A673 (cell line): ENCODE results near the gene UGT1A8. TPM values are rescaled to one million over a fixed set of nuclear protein-coding genes. Genes with fewer than 3 reads are reported as not detected.

ENCODE experiments used
- BruUV-seq: library from RNA; stranded (reverse); fragments of 400-500 nt; replicated peaks from 2 replicates; lab custom pipeline; 2021; lab: Mats Ljungman, UMichigan
- CTCF ChIA-PET: fragments of 300-600 bp; sonication (Branson Sonifier 250); formaldehyde crosslinking; loops from one replicate; lab custom pipeline; 2022; ENCODE audit warnings: antibody characterized with exemption; lab: Charles Lee
- POLR2A ChIA-PET: fragments of 300-600 bp; sonication (Branson Sonifier 250); formaldehyde crosslinking; loops from one replicate; lab custom pipeline; 2022; ENCODE audit warnings: antibody characterized with exemption; ENCODE audit not compliant: low non-redundant PET; lab: Charles Lee
- DNase-seq: peaks from one replicate; pipeline ENCODE4 v3.0.0-alpha.2; 2015; ENCODE audit warnings: low spot score
- H3K27ac ChIP-seq: fragments of 200-600 bp; sonication (generic); 2 replicates; pipeline ENCODE4 v1.5.1; 2016; ENCODE audit warnings: mixed run types, low read depth, mild to moderate bottlenecking, mixed read lengths, antibody characterized with exemption, low read length; ENCODE audit not compliant: poor library complexity, severe bottlenecking
- H3K27me3 ChIP-seq: fragments of 200-600 bp; sonication (generic); replicated peaks from 2 replicates; pipeline ENCODE4 v1.6.1; 2017; ENCODE audit warnings: mixed run types, low read depth, mild to moderate bottlenecking, mixed read lengths, antibody characterized with exemption, low read length; ENCODE audit not compliant: insufficient read depth, poor library complexity
- H3K36me3 ChIP-seq: fragments of 200-600 bp; sonication (generic); 2 replicates; pipeline ENCODE4 v1.6.1; 2016; ENCODE audit warnings: mixed run types, mild to moderate bottlenecking, mixed read lengths, antibody characterized with exemption, low read length; ENCODE audit not compliant: insufficient read depth, poor library complexity, severe bottlenecking
- H3K4me1 ChIP-seq: fragments of 200-600 bp; sonication (generic); 2 replicates; pipeline ENCODE4 v1.6.1; 2017; ENCODE audit warnings: mixed run types, mild to moderate bottlenecking, mixed read lengths, antibody characterized with exemption, low read length; ENCODE audit not compliant: insufficient read depth, poor library complexity, severe bottlenecking
- H3K4me3 ChIP-seq: fragments of 200-600 bp; sonication (generic); 2 replicates; pipeline ENCODE4 v1.5.1; 2016; ENCODE audit warnings: low read depth, mixed run types, mild to moderate bottlenecking, mixed read lengths, low read length; ENCODE audit not compliant: poor library complexity, severe bottlenecking
- H3K9me3 ChIP-seq: fragments of 200-600 bp; sonication (generic); 2 replicates; pipeline ENCODE4 v1.6.1; 2016; ENCODE audit warnings: mixed run types, low read depth, mild to moderate bottlenecking, mixed read lengths, antibody characterized with exemption, low read length; ENCODE audit not compliant: poor library complexity, severe bottlenecking
- EZH2 ChIP-seq: fragments of 200-600 bp; sonication (generic); IDR thresholded peaks from 2 replicates; pipeline ENCODE4 v1.6.1; 2017; ENCODE audit warnings: borderline replicate concordance, low read depth, mild to moderate bottlenecking, mixed read lengths, antibody characterized with exemption, low read length; ENCODE audit not compliant: poor library complexity, severe bottlenecking
- intact Hi-C: fragments of 100-400 bp; cut with micrococcal nuclease; formaldehyde crosslinking; loops from one replicate; pipeline ENCODE4 v1.10.0; 2022; ENCODE audit not compliant: unreplicated experiment
- total RNA-seq: library from RNA; stranded (reverse); gene quantifications from 2 replicates; pipeline ENCODE4 v1.2.3, GENCODE V29; 2021
- TF ChIP-seq, protein P1 (sequence below): fragments of 300-800, 200-600 bp; sonication (generic); conservative IDR thresholded peaks from 2 replicates; pipeline ENCODE4 v1.5.1; 2017; ENCODE audit warnings: low read depth, mild to moderate bottlenecking, antibody characterized with exemption, low read length, moderate library complexity, mixed read lengths

Gene UGT1A8
- total RNA-seq, 1 experiment from 2014 or later, result not detected

DNA sequence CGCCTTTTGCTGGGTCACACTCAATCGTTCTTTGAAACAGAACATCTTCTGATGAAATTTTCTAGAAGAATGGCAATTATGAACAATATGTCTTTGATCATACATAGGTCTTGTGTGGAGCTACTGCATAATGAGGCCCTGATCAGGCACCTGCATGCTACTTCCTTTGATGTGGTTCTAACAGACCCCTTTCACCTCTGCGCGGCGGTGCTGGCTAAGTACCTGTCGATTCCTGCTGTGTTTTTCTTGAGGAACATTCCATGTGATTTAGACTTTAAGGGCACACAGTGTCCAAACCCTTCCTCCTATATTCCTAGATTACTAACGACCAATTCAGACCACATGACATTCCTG, 95.8 kb downstream of the UGT1A8 start:
- intact Hi-C loops, result no loop called here
- ChIA-PET CTCF (no interaction called here), POLR2A (no interaction called here)
- H3K27ac ChIP-seq, result no peak overlapping the region
- no peaks in the 10 kb centered on the region for H3K9me3 ChIP-seq
- no peak for DNase-seq
- H3K4me1 ChIP-seq, result peaks cover 12% of the 10 kb centered on the region
- no peaks in the 10 kb centered on the region for H3K27me3 ChIP-seq
- H3K4me3 ChIP-seq, result no peak overlapping the region
- TF ChIP-seq, protein P1, sequence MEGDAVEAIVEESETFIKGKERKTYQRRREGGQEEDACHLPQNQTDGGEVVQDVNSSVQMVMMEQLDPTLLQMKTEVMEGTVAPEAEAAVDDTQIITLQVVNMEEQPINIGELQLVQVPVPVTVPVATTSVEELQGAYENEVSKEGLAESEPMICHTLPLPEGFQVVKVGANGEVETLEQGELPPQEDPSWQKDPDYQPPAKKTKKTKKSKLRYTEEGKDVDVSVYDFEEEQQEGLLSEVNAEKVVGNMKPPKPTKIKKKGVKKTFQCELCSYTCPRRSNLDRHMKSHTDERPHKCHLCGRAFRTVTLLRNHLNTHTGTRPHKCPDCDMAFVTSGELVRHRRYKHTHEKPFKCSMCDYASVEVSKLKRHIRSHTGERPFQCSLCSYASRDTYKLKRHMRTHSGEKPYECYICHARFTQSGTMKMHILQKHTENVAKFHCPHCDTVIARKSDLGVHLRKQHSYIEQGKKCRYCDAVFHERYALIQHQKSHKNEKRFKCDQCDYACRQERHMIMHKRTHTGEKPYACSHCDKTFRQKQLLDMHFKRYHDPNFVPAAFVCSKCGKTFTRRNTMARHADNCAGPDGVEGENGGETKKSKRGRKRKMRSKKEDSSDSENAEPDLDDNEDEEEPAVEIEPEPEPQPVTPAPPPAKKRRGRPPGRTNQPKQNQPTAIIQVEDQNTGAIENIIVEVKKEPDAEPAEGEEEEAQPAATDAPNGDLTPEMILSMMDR, result no peak
- H3K36me3 ChIP-seq, result no peaks in the 10 kb centered on the region
- no TSS peak for BruUV-seq

DNA sequence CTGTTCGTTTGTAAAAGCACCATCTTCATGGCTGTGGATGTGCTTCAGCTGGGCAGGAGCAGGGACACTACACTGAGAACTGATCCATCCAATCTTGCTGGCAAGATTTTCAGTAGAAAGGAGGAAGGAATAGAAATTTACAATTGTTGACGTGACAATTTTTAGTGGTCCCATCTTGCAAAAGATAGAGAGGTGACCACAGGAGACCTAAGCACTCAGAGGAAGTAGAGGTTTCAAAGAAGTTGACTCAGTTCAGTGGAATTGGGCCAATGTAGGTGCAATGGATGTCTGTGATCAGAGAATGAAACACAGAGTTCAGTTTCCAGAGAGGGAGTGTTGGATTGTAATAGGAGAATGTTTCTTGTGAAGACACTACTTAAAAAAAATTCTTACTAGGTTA, 96.7 kb downstream of the UGT1A8 start:
- intact Hi-C loops, result no loop called here
- ChIA-PET POLR2A (no interaction called here), CTCF (no interaction called here)
- no peak for DNase-seq
- TF ChIP-seq, protein P1, result no peak
- TF ChIP-seq EZH2, result no peak
- H3K4me3 ChIP-seq, result no peak overlapping the region
- no peaks in the 10 kb centered on the region for H3K27me3 ChIP-seq
- no peaks in the 10 kb centered on the region for H3K36me3 ChIP-seq
- H3K9me3 ChIP-seq, result no peaks in the 10 kb centered on the region
- no TSS peak for BruUV-seq
- peaks cover 5% of the 10 kb centered on the region for H3K4me1 ChIP-seq
- H3K27ac ChIP-seq, result no peak overlapping the region

DNA sequence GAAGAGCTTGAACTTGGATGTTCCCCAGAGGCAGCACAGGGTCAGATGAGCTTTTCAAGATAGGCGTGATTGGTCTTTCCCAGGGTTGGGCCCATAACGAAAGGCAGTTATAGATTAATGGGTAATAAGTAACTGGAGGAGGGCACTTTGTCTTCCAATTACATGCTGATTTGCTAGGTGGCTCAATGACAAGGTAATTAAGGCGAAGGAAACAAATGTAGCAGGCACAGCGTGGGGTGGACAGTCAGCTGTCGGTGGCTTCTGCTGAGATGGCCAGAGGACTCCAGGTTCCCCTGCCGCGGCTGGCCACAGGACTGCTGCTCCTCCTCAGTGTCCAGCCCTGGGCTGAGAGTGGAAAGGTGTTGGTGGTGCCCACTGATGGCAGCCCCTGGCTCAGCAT, 101.1 kb downstream of the UGT1A8 start, which contains the start of gene UGT1A4:
UGT1A4 (plus strand) TSS at position 185 of the 400 bp plus-strand sequence; CDS start at position 270, 85 bp downstream.
- Histone ChIP-seq H3K36me3 (no peaks in the 10 kb centered on the region), H3K4me1 (no peaks in the 10 kb centered on the region), H3K27ac (no peak within 1 kb of the TSS), H3K9me3 (no peaks in the 10 kb centered on the region), H3K27me3 (no peaks in the 10 kb centered on the region), H3K4me3 (no peak within 1 kb of the TSS)
- ChIA-PET CTCF (no interaction called here), POLR2A (no interaction called here)
- no TSS peak for BruUV-seq
- no peak for TF ChIP-seq EZH2
- TF ChIP-seq, protein P1, result no peak
- DNase-seq, result no peak
- intact Hi-C loops, result no loop called here
